Activated T-cell treated with anti-CD3 and anti-CD28 coated beads for 48 hours (primary cell): ENCODE measurements around the gene MAP1B.

Source experiments
- DNase-seq: peaks from one replicate; pipeline ENCODE4 v3.0.0-alpha.2; 2020; ENCODE audit warnings: low read depth

Gene MAP1B

DNA sequence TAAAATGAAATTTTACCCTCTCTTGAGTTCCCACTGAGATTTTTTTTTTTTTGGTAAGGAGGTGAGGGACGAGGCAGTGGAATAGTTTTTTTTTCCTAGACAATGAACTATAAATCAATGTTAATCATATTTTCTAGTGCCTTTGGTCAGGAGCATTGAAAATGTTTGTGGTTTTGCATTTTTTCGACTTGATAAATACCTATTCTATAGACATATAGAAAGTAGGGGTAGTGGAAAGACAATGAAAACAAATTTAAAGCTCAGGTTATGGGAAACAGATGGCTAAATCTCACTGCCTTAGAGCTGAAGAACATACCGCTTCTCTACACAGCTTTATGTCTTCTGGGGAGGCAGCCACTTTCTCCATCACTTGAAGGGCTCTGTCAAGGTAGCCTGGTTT lies 118.5 kb downstream of the MAP1B start:
- no peak for DNase-seq

DNA sequence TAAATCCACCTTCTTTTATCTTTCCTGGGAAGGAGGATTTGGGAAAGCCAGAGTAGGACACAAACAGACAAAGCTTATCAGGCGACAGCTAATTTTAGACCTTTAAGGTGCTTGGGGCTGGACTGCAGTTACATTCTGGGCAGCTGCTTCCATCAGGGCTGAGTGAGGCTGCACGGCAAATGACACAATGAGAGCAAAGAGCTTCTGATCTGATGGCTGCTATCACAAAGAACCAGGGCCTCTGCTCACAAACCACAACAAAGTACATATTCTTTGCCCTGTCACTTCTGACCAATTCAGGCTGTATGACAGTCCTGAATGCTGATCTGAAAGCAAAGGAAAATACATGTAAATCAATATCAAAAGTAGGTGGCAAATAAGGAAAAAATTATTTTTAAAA lies 119.7 kb downstream of the MAP1B start:
- DNase-seq: no peak

DNA sequence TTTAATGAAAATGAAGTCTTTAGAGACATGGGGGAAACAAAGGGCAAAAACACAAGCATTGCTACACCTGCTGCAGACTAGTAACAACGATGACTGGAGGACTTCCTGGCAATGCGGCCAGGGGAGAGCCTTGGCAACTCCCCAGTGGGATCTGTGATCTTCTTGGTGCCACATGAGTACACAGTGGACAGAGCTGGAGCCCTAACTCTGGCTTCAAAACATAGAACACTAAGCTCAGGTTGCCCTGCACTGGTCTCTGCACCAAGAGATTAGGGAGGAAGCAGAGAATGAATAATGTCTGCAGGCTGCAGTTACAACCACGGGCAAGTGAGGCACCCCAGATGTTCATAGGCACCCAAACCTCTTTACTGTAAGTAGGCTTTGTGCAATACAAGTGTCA lies 121.7 kb downstream of the MAP1B start:
- DNase-seq: no peak

DNA sequence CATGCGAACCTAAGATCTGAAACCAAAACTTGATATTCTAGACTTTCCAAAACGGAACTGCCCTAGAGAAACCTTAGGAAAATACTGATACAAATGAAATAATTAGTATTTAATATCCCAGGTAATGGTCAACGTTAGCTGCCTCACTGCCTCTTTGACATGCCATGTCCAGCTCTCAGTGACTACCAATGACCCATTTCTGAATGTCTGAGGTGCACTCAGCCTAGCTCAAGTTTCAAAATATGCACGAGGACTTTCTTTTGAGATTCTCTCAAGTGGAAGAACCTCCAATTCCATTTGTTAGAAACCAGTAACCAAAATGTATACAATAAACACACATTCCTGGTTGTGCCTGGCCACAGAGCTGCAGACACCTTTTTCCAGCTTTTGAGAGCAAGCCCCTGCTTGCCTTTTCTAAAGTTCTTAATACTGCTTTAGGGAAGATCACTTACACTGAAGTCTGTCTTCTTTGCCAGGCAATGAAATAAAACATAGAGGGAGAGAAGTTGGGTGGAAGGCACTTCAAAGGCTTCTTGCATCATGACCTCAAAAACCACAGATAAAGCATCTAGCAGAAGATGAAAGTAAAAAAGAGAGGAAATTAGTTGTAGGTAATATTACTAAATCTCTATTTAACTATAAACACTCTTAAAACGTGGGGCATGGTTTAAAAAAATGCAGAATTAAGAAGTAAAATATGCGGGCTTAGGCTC lies 124.9 kb downstream of the MAP1B start:
- no peak for DNase-seq

DNA sequence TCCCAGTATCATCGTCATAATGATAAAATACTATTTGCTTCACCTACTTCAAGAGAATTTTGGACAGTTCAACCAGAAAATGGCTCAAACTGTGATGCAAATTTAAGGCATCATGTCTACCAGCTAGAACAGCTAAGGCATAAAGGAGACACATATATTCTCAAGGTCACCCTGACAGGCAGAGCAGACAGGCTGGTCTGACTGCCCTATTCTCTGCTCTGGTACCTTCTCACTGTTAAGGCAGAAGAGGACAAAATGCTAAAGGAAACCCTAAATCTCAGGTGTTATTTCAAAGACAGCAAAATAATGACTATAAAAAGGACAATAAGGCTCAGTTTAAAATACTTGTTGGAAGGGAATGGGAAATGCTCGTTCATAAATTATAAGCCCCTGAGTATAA lies 125.6 kb downstream of the MAP1B start:
- DNase-seq: no peak

DNA sequence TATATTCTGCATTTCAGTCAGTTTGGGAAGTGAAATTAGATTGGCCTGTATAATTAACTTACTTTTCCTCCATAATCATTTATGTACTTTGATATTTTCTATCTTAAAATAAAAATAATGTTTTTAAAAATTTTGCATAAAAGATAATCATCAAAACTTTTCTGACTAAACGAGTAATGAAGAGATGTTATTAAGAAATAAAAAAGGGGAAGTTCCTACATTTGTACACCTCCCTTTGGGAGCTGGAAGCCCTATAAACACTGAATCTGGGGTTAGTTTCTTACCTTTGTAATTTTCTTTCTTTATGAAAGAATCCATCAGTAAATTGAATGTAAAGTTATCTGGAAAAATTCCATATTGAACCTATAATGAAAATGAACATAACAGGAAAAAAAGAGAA lies 126.6 kb downstream of the MAP1B start:
- no peak for DNase-seq

DNA sequence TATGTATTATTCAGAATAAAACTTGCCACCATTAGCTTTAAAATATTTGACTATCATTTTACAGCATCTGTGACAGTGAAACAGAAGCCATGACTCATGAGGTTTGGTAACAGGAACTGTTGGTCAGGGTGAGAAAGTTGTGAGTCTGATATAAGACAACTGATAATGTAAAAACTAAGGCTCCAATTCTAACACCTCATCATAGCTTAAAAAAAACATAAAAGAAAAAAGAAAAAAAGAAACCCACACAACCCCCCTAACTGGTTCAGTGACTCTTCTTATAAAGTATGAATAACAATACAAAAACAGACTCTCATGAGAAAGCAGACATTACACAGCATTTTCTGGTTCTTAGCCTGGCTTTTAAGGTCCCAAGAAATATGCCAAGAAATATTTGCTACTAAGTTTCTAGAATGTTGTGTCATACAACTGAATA lies 127.0 kb downstream of the MAP1B start:
- DNase-seq: no peak

DNA sequence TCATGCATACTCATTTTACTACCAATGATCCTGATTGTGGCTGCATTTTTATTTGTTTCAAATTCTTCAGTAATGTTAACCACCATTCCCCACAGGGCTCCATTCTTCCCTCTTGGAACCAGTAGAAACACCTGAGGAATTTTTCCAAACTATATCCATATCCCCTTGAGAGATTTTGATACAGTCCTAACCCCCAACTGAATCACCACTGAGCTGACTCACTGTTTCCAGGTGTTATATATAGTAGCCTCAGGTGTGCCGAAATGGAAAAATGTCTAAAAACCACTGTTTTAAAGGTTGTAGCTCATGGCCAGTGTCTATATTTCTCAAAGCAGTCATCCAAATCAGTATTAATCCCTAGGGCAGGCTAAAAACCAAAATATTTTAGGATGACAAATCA lies 127.6 kb downstream of the MAP1B start:
- no peak for DNase-seq

DNA sequence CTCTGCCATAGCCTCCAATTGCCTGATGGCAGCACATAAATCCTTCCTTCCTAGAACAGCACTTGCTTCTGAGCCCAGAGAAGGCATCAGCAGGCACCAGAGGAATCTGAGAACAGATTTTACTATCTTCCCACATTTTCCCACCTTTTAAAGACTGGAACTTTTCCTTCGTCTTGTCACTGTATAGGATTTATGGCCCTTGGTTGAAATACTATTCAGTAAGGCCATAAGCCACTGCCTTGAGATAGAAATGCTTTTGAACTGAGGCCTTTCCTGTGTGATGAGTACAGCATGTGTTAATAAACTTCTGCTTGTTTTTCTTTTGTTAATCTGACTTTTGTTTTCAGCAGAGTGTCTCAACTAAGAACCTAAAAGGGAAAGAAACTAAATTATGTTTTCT lies 128.4 kb downstream of the MAP1B start:
- no peak for DNase-seq

DNA sequence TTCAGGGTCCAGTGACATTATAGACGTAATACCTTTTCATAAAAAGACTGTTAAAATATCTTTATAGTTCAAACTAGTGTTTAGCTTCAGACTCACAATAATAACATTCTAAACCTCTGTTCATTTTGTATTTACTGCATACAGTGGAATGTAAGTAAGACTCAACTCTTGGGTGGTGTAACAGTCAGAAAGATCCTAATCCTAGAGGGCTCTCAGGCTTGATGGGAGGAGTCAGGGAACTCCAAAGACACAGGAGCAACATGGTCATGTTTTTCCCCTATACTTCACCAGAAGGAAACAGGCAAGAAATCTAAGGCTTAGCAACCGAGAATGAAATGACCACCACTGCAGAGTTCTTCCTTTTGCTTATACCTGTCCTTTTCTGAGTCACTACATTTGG lies 130.1 kb downstream of the MAP1B start:
- no peak for DNase-seq

DNA sequence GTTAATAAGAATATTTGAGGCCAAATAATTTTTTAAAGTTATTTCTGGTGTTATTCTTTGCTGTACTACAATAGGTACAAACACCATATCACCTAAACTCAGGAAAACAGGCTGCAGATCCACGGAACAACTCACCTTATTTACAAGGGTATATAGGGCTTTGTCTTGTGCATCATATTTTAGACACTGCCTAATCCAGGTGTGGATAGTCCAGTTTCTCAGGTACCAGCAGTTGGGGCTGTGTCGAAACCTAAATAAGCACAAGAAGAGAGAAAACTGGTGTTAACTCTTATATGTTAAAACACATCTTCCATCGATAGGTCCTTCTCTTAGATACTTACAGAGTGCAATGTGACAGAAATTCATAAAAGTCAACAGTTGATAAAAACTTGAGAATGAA lies 130.6 kb downstream of the MAP1B start:
- DNase-seq: no peak

DNA sequence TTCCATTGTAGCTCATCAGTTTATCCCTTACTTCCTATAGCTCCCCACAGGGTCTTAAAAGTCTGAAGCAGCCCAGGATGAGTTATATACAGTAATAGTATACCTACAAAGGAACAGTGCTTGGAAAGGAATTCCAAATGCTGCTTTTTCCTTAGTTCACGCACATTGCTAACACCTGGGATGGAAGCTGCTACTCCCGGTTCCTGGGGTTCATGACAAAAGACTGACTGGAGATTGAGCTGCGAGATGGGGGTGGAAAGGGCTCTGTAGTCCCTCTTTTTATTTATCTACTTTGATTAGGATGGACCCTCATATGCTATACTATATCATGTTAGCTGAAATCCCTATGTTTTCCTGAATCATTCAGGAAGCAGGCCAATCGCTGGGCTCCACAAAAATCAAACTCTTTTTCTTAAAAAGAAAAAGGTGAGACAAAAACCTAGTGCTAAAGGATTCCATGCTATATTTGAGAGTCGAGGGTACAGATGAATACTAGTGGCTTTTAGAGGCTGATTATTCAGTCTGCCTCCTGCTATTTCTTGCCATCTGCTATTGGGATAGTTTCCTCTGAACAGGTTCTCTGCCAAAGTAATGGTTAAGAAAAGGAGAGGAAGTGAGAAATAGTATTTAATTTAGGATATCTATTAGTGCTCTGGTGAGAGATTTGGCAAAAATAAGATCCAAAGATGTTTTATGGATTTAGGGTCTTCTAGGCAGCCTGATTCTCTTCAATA lies 131.6 kb downstream of the MAP1B start:
- DNase-seq: no peak

DNA sequence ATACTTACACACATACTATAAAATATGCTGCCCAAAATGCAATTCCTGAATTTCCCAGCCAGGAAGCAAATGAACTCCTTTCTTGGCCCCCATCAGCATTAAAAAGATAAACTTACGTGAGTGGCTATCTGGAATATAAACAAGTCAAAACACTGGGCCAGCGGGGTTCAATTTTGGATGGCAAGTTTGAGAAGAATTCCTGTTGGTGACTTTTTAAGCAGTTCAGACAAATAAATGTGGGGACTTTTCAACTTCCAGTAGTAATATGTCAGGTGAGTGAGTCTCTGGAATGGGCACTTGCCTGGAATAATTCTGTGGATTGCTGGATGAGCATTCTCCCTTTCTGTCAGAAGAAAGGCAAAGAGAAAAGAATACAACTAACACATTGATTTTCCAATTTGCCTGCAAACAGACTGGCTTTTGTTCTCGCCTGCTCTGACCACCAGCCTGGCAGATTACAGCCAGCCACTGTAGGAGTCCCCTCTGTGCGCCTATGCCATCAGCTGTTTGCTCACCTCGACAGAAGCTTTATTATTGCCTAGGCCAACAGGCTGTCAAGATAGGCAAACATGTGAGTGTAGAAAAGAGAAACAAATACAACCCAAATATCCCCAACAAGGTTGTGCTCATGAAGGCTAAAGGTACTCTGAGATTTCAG lies 134.2 kb downstream of the MAP1B start:
- no peak for DNase-seq

DNA sequence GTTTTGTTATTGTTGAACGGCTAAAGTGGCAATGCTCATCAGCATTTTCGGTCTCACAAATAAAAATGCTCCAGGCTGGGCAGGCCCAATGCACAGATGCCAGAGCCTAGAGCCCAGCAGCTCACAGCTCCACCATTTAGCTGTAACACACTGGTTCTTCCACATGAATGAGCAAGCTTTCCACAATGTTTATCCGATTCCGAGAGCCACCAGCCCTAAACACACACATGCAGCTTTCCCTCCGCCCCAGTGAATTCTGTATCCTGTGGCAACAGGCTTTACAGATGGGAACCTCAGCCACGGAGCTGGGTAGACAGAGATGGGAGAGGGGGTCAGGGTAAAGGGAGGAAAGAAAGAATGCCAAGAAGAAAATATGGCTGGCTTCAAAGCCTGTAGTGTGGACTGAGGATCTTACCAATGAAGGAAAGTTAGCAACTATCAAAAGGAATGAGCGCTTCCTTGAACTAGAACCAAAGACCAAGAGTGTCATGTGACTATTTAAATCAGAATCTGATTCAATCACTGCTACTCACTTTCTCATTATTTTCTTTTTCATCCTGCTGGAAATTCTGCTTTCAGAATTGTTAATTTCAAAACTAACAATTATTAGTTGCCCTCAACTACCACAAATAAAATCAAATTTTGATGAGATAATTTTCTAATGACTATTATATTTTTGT lies 135.7 kb downstream of the MAP1B start:
- no peak for DNase-seq

DNA sequence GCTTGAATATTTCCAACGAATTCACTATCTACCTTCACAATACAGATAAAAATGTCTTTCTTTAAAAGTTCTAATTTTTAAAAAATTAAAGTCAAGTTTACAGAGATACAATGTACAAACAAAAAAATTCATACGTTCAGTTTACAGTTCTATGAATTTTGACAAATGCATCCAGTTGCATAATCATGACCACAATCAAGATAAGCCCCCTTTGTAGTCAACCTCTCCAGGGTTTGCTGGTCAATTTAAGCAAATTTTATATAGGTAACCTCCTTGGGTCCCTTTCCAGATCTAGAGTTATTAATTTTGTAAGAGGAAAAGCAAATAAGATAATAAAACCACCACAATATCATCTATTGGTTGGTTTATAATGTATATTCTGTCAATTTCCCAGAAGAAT lies 136.4 kb downstream of the MAP1B start:
- DNase-seq: no peak

DNA sequence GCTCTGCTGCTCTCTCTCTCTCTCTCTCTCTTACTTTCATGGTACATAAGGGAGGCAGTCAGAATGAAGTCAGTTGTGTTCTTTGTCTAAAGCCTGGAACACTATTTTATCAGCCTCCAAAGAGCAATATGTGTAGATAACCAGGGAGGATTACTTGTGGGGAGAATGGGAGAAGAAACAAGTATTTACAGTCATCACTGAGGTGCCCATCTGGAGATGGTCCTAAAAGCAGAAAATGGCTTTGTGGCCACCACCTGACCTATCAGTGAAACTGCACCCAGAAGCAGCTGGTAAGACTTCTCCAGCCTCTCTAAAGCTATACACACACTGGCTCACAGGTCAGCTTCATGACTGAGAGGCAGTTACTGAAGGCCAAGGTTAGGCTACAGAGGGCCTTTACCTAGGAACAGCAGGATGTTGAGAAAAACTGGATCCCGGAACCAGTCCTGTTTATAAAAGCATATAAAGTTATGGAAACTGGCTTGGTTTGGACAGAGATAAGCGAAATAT lies 137.6 kb downstream of the MAP1B start:
- no peak for DNase-seq

DNA sequence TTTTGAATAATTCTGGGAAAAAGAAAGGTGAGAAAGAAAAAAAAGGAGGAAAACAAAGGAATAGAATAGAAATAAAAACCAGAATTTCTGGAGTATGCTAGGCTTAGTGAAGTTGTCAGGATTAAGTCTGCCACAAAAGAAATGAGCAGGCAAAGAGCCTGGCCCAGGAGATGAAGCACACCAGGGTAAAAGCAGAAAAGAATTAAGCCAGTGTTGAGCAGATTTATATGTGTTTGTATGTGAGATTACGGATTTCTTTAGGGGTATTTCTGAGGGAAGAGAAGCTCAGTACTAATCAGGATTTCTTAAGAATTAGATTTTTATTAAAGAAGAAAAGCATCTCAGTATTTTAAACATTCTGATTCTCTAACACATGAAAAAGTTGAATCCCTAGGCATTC lies 138.3 kb downstream of the MAP1B start:
- DNase-seq: no peak

DNA sequence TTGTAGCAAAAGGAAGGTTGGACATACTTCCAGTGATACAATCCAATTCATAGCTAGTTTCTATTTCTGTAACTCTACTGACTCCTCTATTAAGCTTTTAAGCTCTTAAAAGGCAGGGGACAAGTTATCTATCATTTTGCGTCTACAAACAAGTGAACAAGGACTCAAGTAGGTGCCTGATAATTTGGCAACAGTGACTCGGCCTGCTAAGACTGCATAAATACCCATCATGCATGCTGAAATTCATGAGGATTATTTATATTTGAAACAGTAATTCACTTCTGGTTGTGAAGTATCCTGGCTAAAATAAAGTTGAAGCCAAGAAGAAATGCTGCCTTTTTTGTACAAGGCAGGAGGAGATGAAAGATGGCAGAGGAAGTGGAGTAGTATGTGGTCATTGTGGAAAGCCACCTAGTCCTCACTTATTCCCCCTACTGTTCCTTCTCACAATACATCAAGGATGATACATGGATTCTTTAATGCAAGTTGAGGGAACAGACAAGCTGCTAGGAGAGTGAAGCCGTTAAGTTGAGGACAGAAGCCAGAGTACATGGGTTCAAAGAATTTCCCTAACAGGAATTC lies 138.8 kb downstream of the MAP1B start:
- DNase-seq: no peak

DNA sequence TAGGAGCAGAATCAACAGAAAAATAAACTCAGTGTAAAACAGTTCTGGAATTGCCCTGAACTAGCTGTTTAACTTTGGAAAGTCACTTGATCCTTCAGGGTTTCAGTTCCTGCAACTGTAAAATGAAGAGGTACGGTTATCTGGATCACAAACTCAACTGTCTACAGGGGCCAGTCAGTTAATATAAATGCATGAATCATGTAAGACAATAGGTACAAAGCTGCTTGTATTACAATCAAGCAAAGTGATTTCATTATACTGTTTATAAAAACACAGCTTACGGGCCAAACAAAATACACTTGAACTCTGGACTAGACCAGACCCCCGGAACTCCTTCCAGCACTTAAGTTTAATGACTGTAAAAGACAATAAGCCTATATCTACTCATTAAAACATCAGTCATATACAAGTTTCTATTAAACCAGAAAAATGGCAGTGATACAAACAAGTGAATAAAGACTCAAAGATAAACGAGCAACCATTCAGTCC lies 139.7 kb downstream of the MAP1B start:
- no peak for DNase-seq

DNA sequence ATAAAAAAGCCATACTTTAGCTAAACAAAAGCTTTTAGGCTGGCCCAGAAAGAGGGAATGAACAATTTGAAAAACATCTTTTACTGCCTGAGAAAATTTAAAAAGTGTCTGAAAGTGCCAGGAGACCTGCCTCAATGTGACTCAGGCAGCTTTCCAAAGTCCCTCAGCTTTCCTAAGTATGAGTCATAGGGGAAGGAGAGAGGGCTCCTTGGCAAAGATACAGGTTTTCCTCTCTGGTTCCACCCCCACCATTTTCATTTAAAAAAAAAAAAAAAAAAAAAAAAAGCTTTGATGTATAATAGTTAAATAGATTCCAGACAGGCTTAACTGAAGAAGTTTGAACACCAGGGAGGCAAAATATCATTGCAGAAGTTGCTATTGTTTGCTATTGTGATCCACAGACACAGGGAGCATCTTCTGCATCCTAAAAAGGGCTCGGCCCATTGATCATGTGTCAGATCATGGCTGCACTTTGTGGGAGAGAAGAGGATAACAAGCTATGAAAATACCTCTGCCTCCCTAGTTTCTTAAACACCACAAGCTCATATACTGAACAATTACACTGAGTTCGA lies 141.2 kb downstream of the MAP1B start:
- no peak for DNase-seq

DNA sequence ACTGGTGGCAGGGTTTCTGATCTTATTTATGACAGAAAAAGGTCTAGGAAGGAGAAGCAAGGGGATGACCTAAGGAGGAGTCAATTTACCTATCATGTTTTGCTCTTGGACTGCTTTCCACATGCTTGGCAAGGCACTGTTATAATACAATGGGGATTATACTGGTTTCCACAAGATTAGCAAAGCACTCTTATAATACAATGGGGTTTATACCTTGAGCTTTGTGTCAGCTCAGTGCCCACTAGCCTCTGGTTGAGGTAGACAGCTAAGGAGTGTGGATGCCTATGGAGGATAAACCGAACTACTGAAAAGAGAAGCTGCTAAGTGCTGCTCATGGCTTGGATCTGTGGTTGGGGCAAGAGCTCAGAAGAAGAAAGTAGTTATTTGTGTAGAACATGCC lies 144.1 kb downstream of the MAP1B start:
- DNase-seq: no peak

DNA sequence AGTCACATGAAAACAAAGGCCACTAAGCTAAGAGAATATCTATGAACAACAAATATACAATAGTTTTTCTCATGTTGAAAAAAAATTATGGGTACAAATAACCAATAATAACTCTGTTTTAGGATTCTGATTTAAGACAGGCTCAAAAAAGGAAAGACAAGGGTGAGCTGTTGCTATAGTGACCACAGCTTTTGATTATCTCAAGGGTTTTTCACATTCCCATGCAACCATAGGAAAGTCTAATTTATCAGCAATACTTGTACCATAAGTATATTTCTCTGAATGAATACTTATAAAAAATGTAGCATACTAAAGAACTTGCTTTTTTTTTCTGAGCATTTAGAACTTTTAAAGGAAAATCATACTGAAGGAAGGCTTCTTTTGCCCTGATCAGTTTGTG lies 144.7 kb downstream of the MAP1B start:
- DNase-seq: no peak
